Effector memory CD4-positive, alpha-beta T cell (primary cell): ENCODE measurements around the gene SH2D4B.

Source experiments
- DNase-seq, 3 donors: peaks; one replicate each; pipeline ENCODE4 v3.0.0-alpha.2; 2020
- H3K27ac ChIP-seq: 2 replicates; pipeline ENCODE4 v1.7.0; 2013; ENCODE audit warnings: mild to moderate bottlenecking, low read length, moderate library complexity; ENCODE audit not compliant: insufficient read depth, poor library complexity, severe bottlenecking
- H3K27me3 ChIP-seq: replicated peaks from 2 replicates; pipeline ENCODE4 v1.7.0; 2013; ENCODE audit warnings: mild to moderate bottlenecking, low read length; ENCODE audit not compliant: insufficient read depth, control insufficient read depth, poor library complexity, severe bottlenecking
- H3K36me3 ChIP-seq: 2 replicates; pipeline ENCODE4 v1.7.0; 2013; ENCODE audit warnings: mild to moderate bottlenecking, low read length, moderate library complexity; ENCODE audit not compliant: control insufficient read depth, insufficient read depth
- H3K4me1 ChIP-seq: 2 replicates; pipeline ENCODE4 v1.7.0; 2013; ENCODE audit warnings: low read length, mild to moderate bottlenecking; ENCODE audit not compliant: control insufficient read depth, insufficient read depth, poor library complexity, severe bottlenecking
- H3K4me3 ChIP-seq: 2 replicates; pipeline ENCODE4 v1.7.0; 2013; ENCODE audit warnings: low read length, low read depth, mild to moderate bottlenecking; ENCODE audit not compliant: insufficient read depth, poor library complexity, severe bottlenecking
- H3K9me3 ChIP-seq: 2 replicates; pipeline ENCODE4 v1.7.0; 2013; ENCODE audit warnings: mild to moderate bottlenecking, low read length, moderate library complexity; ENCODE audit not compliant: control insufficient read depth

SH2D4B gene

GRCh38 chr10:80589726-80590373 is 52.1 kb downstream of the SH2D4B start:
- H3K27ac ChIP-seq, result no peak overlapping the region
- H3K36me3 ChIP-seq, result no peaks in the 10 kb centered on the region
- DNase-seq, result no peak
- no peaks in the 10 kb centered on the region for H3K27me3 ChIP-seq
- H3K4me1 ChIP-seq, result no peaks in the 10 kb centered on the region
- no peak overlapping the region for H3K4me3 ChIP-seq
- no peaks in the 10 kb centered on the region for H3K9me3 ChIP-seq

GRCh38 chr10:80590585-80591125 is 53.0 kb downstream of the SH2D4B start:
- Histone ChIP-seq H3K36me3 (no peaks in the 10 kb centered on the region), H3K27me3 (no peaks in the 10 kb centered on the region), H3K9me3 (no peaks in the 10 kb centered on the region), H3K27ac (no peak overlapping the region), H3K4me1 (no peaks in the 10 kb centered on the region), H3K4me3 (no peak overlapping the region)
- no peak for DNase-seq

- no peak overlapping the region for H3K27ac ChIP-seq
- H3K9me3 ChIP-seq, result no peaks in the 10 kb centered on the region
- H3K4me1 ChIP-seq, result no peaks in the 10 kb centered on the region
- H3K36me3 ChIP-seq, result no peaks in the 10 kb centered on the region
- no peak for DNase-seq
- no peak overlapping the region for H3K4me3 ChIP-seq
- H3K27me3 ChIP-seq, result no peaks in the 10 kb centered on the region
These were observed 58.9 kb downstream of the SH2D4B start for GRCh38 chr10:80596391-80597257.

GRCh38 chr10:80598084-80598798 is 60.5 kb downstream of the SH2D4B start:
- H3K4me1 ChIP-seq, result no peaks in the 10 kb centered on the region
- H3K27ac ChIP-seq, result no peak overlapping the region
- H3K4me3 ChIP-seq, result no peak overlapping the region
- DNase-seq, result no peak
- H3K9me3 ChIP-seq, result no peaks in the 10 kb centered on the region
- no peaks in the 10 kb centered on the region for H3K27me3 ChIP-seq
- no peaks in the 10 kb centered on the region for H3K36me3 ChIP-seq

- H3K27ac ChIP-seq, result no peak overlapping the region
- H3K27me3 ChIP-seq, result no peaks in the 10 kb centered on the region
- H3K4me1 ChIP-seq, result no peaks in the 10 kb centered on the region
- H3K9me3 ChIP-seq, result no peaks in the 10 kb centered on the region
- no peak for DNase-seq
- H3K4me3 ChIP-seq, result no peak overlapping the region
- no peaks in the 10 kb centered on the region for H3K36me3 ChIP-seq
These were observed 61.2 kb downstream of the SH2D4B start for GRCh38 chr10:80598951-80599350.

GRCh38 chr10:80599424-80599847 is 61.7 kb downstream of the SH2D4B start:
- Histone ChIP-seq H3K9me3 (no peaks in the 10 kb centered on the region), H3K36me3 (no peaks in the 10 kb centered on the region), H3K27me3 (no peaks in the 10 kb centered on the region), H3K4me1 (no peaks in the 10 kb centered on the region), H3K27ac (no peak overlapping the region), H3K4me3 (no peak overlapping the region)
- DNase-seq, result no peak

- Histone ChIP-seq H3K27ac (no peak overlapping the region), H3K27me3 (no peaks in the 10 kb centered on the region), H3K4me1 (no peaks in the 10 kb centered on the region), H3K36me3 (no peaks in the 10 kb centered on the region), H3K9me3 (no peaks in the 10 kb centered on the region), H3K4me3 (no peak overlapping the region)
- no peak for DNase-seq
These were observed 62.6 kb downstream of the SH2D4B start for GRCh38 chr10:80600256-80600655.

GRCh38 chr10:80602881-80603280 is 65.2 kb downstream of the SH2D4B start:
- no peak overlapping the region for H3K27ac ChIP-seq
- no peaks in the 10 kb centered on the region for H3K4me1 ChIP-seq
- H3K36me3 ChIP-seq, result no peaks in the 10 kb centered on the region
- no peaks in the 10 kb centered on the region for H3K27me3 ChIP-seq
- H3K9me3 ChIP-seq, result no peaks in the 10 kb centered on the region
- H3K4me3 ChIP-seq, result no peak overlapping the region
- no peak for DNase-seq

- Histone ChIP-seq H3K27ac (no peak overlapping the region), H3K4me1 (no peaks in the 10 kb centered on the region), H3K9me3 (no peaks in the 10 kb centered on the region), H3K27me3 (no peaks in the 10 kb centered on the region), H3K36me3 (no peaks in the 10 kb centered on the region), H3K4me3 (no peak overlapping the region)
- DNase-seq, result no peak
These were observed 65.8 kb downstream of the SH2D4B start for GRCh38 chr10:80603516-80603915.
